Stimulated activated CD4-positive, alpha-beta T cell treated with anti-CD3 and anti-CD28 coated beads, Interleukin-4, amount 100 ng/mL, for 24 hours (primary cell): Measurements from ENCODE around the gene NPEPL1.
"Not testable (repeated sequence)": the region's sequence is repeated elsewhere in the genome, so short reads cannot be mapped to it uniquely, and the experiment has no call there.

Experiments used
- DNase-seq: peaks from one replicate; pipeline ENCODE4 v3.0.0-alpha.2; 2020

Gene NPEPL1

GRCh38 chr20:58745391-58745790 is 52.8 kb downstream of the NPEPL1 start:
- DNase-seq: no peak

GRCh38 chr20:58746620-58747019 is 54.0 kb downstream of the NPEPL1 start:
- DNase-seq: no peak

GRCh38 chr20:58747211-58747610 is 54.6 kb downstream of the NPEPL1 start:
- DNase-seq: no peak

- no peak for DNase-seq
Measured at GRCh38 chr20:58748618-58749017, 56.0 kb downstream of the NPEPL1 start.

GRCh38 chr20:58749098-58749769 is 56.6 kb downstream of the NPEPL1 start:
- DNase-seq: no peak

- no peak for DNase-seq
Measured at GRCh38 chr20:58749979-58750378, 57.4 kb downstream of the NPEPL1 start.

- not testable (repeated sequence) for DNase-seq
Measured at GRCh38 chr20:58750706-58751105, 58.1 kb downstream of the NPEPL1 start.

- no peak for DNase-seq
Measured at GRCh38 chr20:58751979-58752378, 59.4 kb downstream of the NPEPL1 start.

- no peak for DNase-seq
Measured at GRCh38 chr20:58752565-58752964, 60.0 kb downstream of the NPEPL1 start.

- DNase-seq: no peak
Measured at GRCh38 chr20:58753267-58753921, 60.8 kb downstream of the NPEPL1 start.

- DNase-seq: no peak
Measured at GRCh38 chr20:58753922-58754551, 61.4 kb downstream of the NPEPL1 start.

- no peak for DNase-seq
Measured at GRCh38 chr20:58754584-58754983, 62.0 kb downstream of the NPEPL1 start.

- no peak for DNase-seq
Measured at GRCh38 chr20:58755062-58755697, 62.6 kb downstream of the NPEPL1 start.

GRCh38 chr20:58755766-58756449 is 63.3 kb downstream of the NPEPL1 start:
- no peak for DNase-seq

GRCh38 chr20:58756450-58756775 is 63.8 kb downstream of the NPEPL1 start:
- DNase-seq: no peak

- not testable (repeated sequence) for DNase-seq
Measured at GRCh38 chr20:58757647-58758046, 65.0 kb downstream of the NPEPL1 start.

GRCh38 chr20:58759947-58760346 is 67.3 kb downstream of the NPEPL1 start:
- no peak for DNase-seq

GRCh38 chr20:58760856-58761255 is 68.3 kb downstream of the NPEPL1 start:
- no peak for DNase-seq

GRCh38 chr20:58762120-58762519 is 69.5 kb downstream of the NPEPL1 start:
- no peak for DNase-seq

- DNase-seq: no peak
Measured at GRCh38 chr20:58763076-58763475, 70.5 kb downstream of the NPEPL1 start.
